Hepatocyte (in vitro differentiated cells): ENCODE measurements around the gene ACKR3. TPM values are rescaled to one million over a fixed set of nuclear protein-coding genes. Genes with fewer than 3 reads are reported as not detected.
A peak's percentile ranks its signal among the peaks of the same experiment; 100 is the strongest.

Experiments used
- DNase-seq: peaks from one replicate; pipeline ENCODE4 v3.0.0-alpha.2; 2016; ENCODE audit warnings: low spot score
- H2AFZ ChIP-seq: fragments of 200-600 bp; sonication (generic); 2 replicates; pipeline ENCODE4 v1.6.0; 2016; ENCODE audit warnings: antibody characterized with exemption, mild to moderate bottlenecking
- H3K27ac ChIP-seq: fragments of 200-600 bp; sonication (generic); 2 replicates; pipeline ENCODE4 v1.5.1; 2016; ENCODE audit warnings: mild to moderate bottlenecking
- H3K27me3 ChIP-seq: fragments of 200-600 bp; sonication (generic); 2 replicates; pipeline ENCODE4 v1.6.1; 2016
- H3K36me3 ChIP-seq: fragments of 200-600 bp; sonication (generic); replicated peaks from 2 replicates; pipeline ENCODE4 v1.5.1; 2016; ENCODE audit warnings: low read depth; ENCODE audit not compliant: insufficient read depth
- H3K4me1 ChIP-seq: fragments of 200-600 bp; sonication (generic); 2 replicates; pipeline ENCODE4 v1.5.1; 2016; ENCODE audit warnings: mild to moderate bottlenecking, moderate library complexity; ENCODE audit not compliant: insufficient read depth
- H3K4me2 ChIP-seq: fragments of 200-600 bp; sonication (generic); 2 replicates; pipeline ENCODE4 v1.6.0; 2016
- H3K4me3 ChIP-seq: fragments of 200-600 bp; sonication (generic); 2 replicates; pipeline ENCODE4 v1.5.1; 2016; ENCODE audit warnings: mild to moderate bottlenecking
- H3K79me2 ChIP-seq: fragments of 200-600 bp; sonication (generic); 2 replicates; pipeline ENCODE4 v1.6.0; 2017; ENCODE audit warnings: mild to moderate bottlenecking
- H3K9me2 ChIP-seq: fragments of 200-600 bp; sonication (generic); replicated peaks from 2 replicates; pipeline ENCODE4 v1.6.0; 2017; ENCODE audit warnings: mild to moderate bottlenecking; ENCODE audit not compliant: insufficient read depth
- H3K9me3 ChIP-seq: fragments of 200-600 bp; sonication (generic); 2 replicates; pipeline ENCODE4 v1.5.1; 2016; ENCODE audit warnings: low read depth, mild to moderate bottlenecking
- H4K20me1 ChIP-seq: fragments of 200-600 bp; sonication (generic); 2 replicates; pipeline ENCODE4 v1.6.0; 2016; ENCODE audit warnings: mild to moderate bottlenecking; ENCODE audit not compliant: insufficient read depth, poor library complexity, severe bottlenecking
- EZH2 ChIP-seq: fragments of 200-600 bp; sonication (generic); IDR thresholded peaks from 2 replicates; pipeline ENCODE4 v1.6.1; 2016; ENCODE audit warnings: antibody characterized with exemption, mild to moderate bottlenecking, borderline replicate concordance
- EZH2phosphoT487 ChIP-seq: fragments of 200-600 bp; sonication (generic); IDR thresholded peaks from one replicate; pipeline ENCODE4 v1.6.1; 2018; ENCODE audit warnings: antibody characterized with exemption, mild to moderate bottlenecking, low read depth, moderate library complexity; ENCODE audit not compliant: unreplicated experiment, severe bottlenecking
- WGBS: methylation state at CpG from one replicate; pipeline ENCODE4 v1.1.6; 2016; ENCODE audit warnings: low lambda C conversion rate; ENCODE audit errors: missing lambda C conversion rate; 5-methylcytosine and 5-hydroxymethylcytosine counted together
- polyA plus RNA-seq: library from polyadenylated mRNA; unstranded; fragments of >200 nt; fragmentation: Nextera tagmentation; extraction: Ambion mirVana; gene quantifications from 2 replicates; pipeline ENCODE4 v1.2.1, GENCODE V29; 2016
- total RNA-seq: library from RNA; depleted of rRNA; stranded (reverse); fragments of >200 nt; gene quantifications from 2 replicates; pipeline ENCODE4 v1.2.3, GENCODE V29; 2014
- TF ChIP-seq, protein P1 (sequence below): fragments of 200-600 bp; sonication (generic); IDR thresholded peaks from 2 replicates; pipeline ENCODE4 v1.5.1; 2016; ENCODE audit warnings: antibody characterized with exemption, mild to moderate bottlenecking; ENCODE audit not compliant: poor library complexity

ACKR3 gene
- total and polyA plus RNA-seq, 2 experiments from 2014 or later, result 49.5 to 58.9 TPM

- Histone ChIP-seq H3K36me3 (no peaks in the 10 kb centered on the region), H3K79me2 (no peaks in the 10 kb centered on the region), H4K20me1 (no peaks in the 10 kb centered on the region), H2AFZ (no peak overlapping the region), H3K27me3 (no peaks in the 10 kb centered on the region), H3K4me3 (no peak overlapping the region), H3K9me2 (no peaks in the 10 kb centered on the region), H3K4me2 (no peak overlapping the region), H3K27ac (no peak overlapping the region), H3K9me3 (peaks cover 5% of the 10 kb centered on the region), H3K4me1 (peaks cover under 1% of the 10 kb centered on the region)
- DNase-seq, result no peak
- TF ChIP-seq EZH2phosphoT487, result no peak
- TF ChIP-seq EZH2, result no peak
- TF ChIP-seq, protein P1, sequence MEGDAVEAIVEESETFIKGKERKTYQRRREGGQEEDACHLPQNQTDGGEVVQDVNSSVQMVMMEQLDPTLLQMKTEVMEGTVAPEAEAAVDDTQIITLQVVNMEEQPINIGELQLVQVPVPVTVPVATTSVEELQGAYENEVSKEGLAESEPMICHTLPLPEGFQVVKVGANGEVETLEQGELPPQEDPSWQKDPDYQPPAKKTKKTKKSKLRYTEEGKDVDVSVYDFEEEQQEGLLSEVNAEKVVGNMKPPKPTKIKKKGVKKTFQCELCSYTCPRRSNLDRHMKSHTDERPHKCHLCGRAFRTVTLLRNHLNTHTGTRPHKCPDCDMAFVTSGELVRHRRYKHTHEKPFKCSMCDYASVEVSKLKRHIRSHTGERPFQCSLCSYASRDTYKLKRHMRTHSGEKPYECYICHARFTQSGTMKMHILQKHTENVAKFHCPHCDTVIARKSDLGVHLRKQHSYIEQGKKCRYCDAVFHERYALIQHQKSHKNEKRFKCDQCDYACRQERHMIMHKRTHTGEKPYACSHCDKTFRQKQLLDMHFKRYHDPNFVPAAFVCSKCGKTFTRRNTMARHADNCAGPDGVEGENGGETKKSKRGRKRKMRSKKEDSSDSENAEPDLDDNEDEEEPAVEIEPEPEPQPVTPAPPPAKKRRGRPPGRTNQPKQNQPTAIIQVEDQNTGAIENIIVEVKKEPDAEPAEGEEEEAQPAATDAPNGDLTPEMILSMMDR, result no peak
- 95% methylated on average over 3 of the region's 3 CpGs for WGBS
These were observed 7.8 kb upstream of the ACKR3 start for GRCh38 chr2:236561874-236562273.

- no peak for TF ChIP-seq EZH2
- TF ChIP-seq, protein P1, result peak; percentile 34
- Histone ChIP-seq H3K4me2 (no peak overlapping the region), H4K20me1 (no peaks in the 10 kb centered on the region), H3K4me3 (no peak overlapping the region), H2AFZ (no peak overlapping the region), H3K27me3 (no peaks in the 10 kb centered on the region), H3K36me3 (no peaks in the 10 kb centered on the region), H3K4me1 (peaks cover 6% of the 10 kb centered on the region), H3K9me3 (peaks cover 5% of the 10 kb centered on the region), H3K27ac (no peak overlapping the region), H3K9me2 (no peaks in the 10 kb centered on the region), H3K79me2 (no peaks in the 10 kb centered on the region)
- WGBS, result 79% methylated on average over 5 of the region's 5 CpGs
- no peak for DNase-seq
These were observed 7.2 kb upstream of the ACKR3 start for GRCh38 chr2:236562434-236562833.

- H3K9me2 ChIP-seq, result no peaks in the 10 kb centered on the region
- no peaks in the 10 kb centered on the region for H4K20me1 ChIP-seq
- H3K36me3 ChIP-seq, result no peaks in the 10 kb centered on the region
- no peak overlapping the region for H2AFZ ChIP-seq
- peaks cover 5% of the 10 kb centered on the region for H3K9me3 ChIP-seq
- no peak overlapping the region for H3K4me3 ChIP-seq
- peaks cover 18% of the 10 kb centered on the region for H3K4me1 ChIP-seq
- 98% methylated on average over 4 of the region's 4 CpGs for WGBS
- DNase-seq, result no peak
- H3K4me2 ChIP-seq, result no peak overlapping the region
- H3K27me3 ChIP-seq, result no peaks in the 10 kb centered on the region
- TF ChIP-seq EZH2phosphoT487 (no peak), EZH2 (no peak)
- TF ChIP-seq, protein P1, result no peak
- H3K27ac ChIP-seq, result no peak overlapping the region
- H3K79me2 ChIP-seq, result no peaks in the 10 kb centered on the region
These were observed 5.7 kb upstream of the ACKR3 start for GRCh38 chr2:236563953-236564352.

- Histone ChIP-seq H3K79me2 (peaks cover 4% of the 10 kb centered on the region), H3K36me3 (no peaks in the 10 kb centered on the region), H2AFZ (no peak overlapping the region), H3K9me2 (no peaks in the 10 kb centered on the region), H3K4me2 (no peak overlapping the region), H3K4me1 (peaks cover 19% of the 10 kb centered on the region), H3K27me3 (no peaks in the 10 kb centered on the region), H3K4me3 (no peak overlapping the region), H3K9me3 (peaks cover 5% of the 10 kb centered on the region), H3K27ac (peak overlapping the region; percentile 35), H4K20me1 (no peaks in the 10 kb centered on the region)
- WGBS, result 54% methylated on average over 3 of the region's 3 CpGs
- TF ChIP-seq EZH2phosphoT487 (no peak), EZH2 (no peak)
- TF ChIP-seq, protein P1, result no peak
- no peak for DNase-seq
These were observed 4.4 kb upstream of the ACKR3 start for GRCh38 chr2:236565212-236565611.
